H9 (cell line): Measurements from ENCODE around the gene GRIK3. TPM values are rescaled to one million over a fixed set of nuclear protein-coding genes. Genes with fewer than 3 reads are reported as not detected.

ENCODE experiments used
- DNase-seq: peaks from one replicate; pipeline ENCODE4 v3.0.0-alpha.2; 2017
- H2AFZ ChIP-seq: one replicate; pipeline ENCODE4 v1.6.1; 2013; ENCODE audit warnings: mild to moderate bottlenecking, low read length, control low read depth, moderate library complexity
- H2AK5ac ChIP-seq: 2 replicates; pipeline ENCODE4 v1.6.1; 2013; ENCODE audit warnings: low read length, control low read depth, mixed read lengths; ENCODE audit not compliant: insufficient read length
- H2BK120ac ChIP-seq: one replicate; pipeline ENCODE4 v1.6.1; 2013; ENCODE audit warnings: low read depth, mild to moderate bottlenecking, low read length, control low read depth, inconsistent platforms; ENCODE audit not compliant: poor library complexity, severe bottlenecking
- H2BK12ac ChIP-seq: 2 replicates; pipeline ENCODE4 v1.6.1; 2013; ENCODE audit warnings: low read length, control low read depth, mixed read lengths, low read depth; ENCODE audit not compliant: insufficient read length
- H2BK15ac ChIP-seq: 2 replicates; pipeline ENCODE4 v1.6.1; 2013; ENCODE audit warnings: low read depth, low read length, control low read depth
- H2BK20ac ChIP-seq: one replicate; pipeline ENCODE4 v1.6.1; 2013; ENCODE audit warnings: low read depth, mild to moderate bottlenecking, low read length, control low read depth, inconsistent platforms; ENCODE audit not compliant: poor library complexity, severe bottlenecking
- H2BK5ac ChIP-seq: 2 replicates; pipeline ENCODE4 v1.6.1; 2013; ENCODE audit warnings: low read length, control low read depth, mixed read lengths; ENCODE audit not compliant: insufficient read length
- H3K14ac ChIP-seq: 2 replicates; pipeline ENCODE4 v1.6.1; 2013; ENCODE audit warnings: low read length, control low read depth; ENCODE audit not compliant: insufficient read depth
- H3K18ac ChIP-seq: 2 replicates; pipeline ENCODE4 v1.6.1; 2013; ENCODE audit warnings: low read depth, mild to moderate bottlenecking, mixed read lengths, low read length, control low read depth; ENCODE audit not compliant: insufficient read length
- H3K23ac ChIP-seq: 2 replicates; pipeline ENCODE4 v1.6.1; 2013; ENCODE audit warnings: low read length, control low read depth, mixed read lengths, low read depth; ENCODE audit not compliant: insufficient read length
- H3K23me2 ChIP-seq: 2 replicates; pipeline ENCODE4 v1.6.1; 2013; ENCODE audit warnings: low read depth, mild to moderate bottlenecking, mixed read lengths, low read length, control low read depth; ENCODE audit not compliant: insufficient read length, poor library complexity, severe bottlenecking
- H3K27ac ChIP-seq: 2 replicates; pipeline ENCODE4 v1.5.1; 2013; ENCODE audit warnings: low read length, control low read depth, mixed read lengths, low read depth; ENCODE audit not compliant: insufficient read length
- H3K27me3 ChIP-seq: 2 replicates; pipeline ENCODE4 v1.6.1; 2013; ENCODE audit warnings: low read length, control low read depth, inconsistent platforms; ENCODE audit not compliant: insufficient read depth
- H3K4ac ChIP-seq: 2 replicates; pipeline ENCODE4 v1.6.1; 2013; ENCODE audit warnings: low read depth, mild to moderate bottlenecking, control low read depth, inconsistent platforms, low read length, moderate library complexity
- H3K4me1 ChIP-seq: 2 replicates; pipeline ENCODE4 v1.6.1; 2013; ENCODE audit warnings: low read length, control low read depth, inconsistent platforms; ENCODE audit not compliant: insufficient read depth
- H3K4me2 ChIP-seq: 2 replicates; pipeline ENCODE4 v1.6.1; 2013; ENCODE audit warnings: low read length, control low read depth, mixed read lengths; ENCODE audit not compliant: insufficient read length, insufficient read depth
- H3K56ac ChIP-seq: 2 replicates; pipeline ENCODE4 v1.6.1; 2013; ENCODE audit warnings: low read depth, mild to moderate bottlenecking, mixed read lengths, low read length, control low read depth; ENCODE audit not compliant: insufficient read length
- H3K79me1 ChIP-seq: 2 replicates; pipeline ENCODE4 v1.6.1; 2013; ENCODE audit warnings: low read depth, mild to moderate bottlenecking, moderate library complexity, low read length, control low read depth, inconsistent platforms; ENCODE audit not compliant: insufficient read depth, poor library complexity, severe bottlenecking
- H3K79me2 ChIP-seq: 2 replicates; pipeline ENCODE4 v1.6.1; 2013; ENCODE audit warnings: low read length, control low read depth, inconsistent platforms; ENCODE audit not compliant: insufficient read depth
- H3K9ac ChIP-seq: 2 replicates; pipeline ENCODE4 v1.6.1; 2013; ENCODE audit warnings: low read length, control low read depth, mixed read lengths; ENCODE audit not compliant: insufficient read length; ENCODE audit errors: extremely low read depth
- H3K9me3 ChIP-seq: one replicate; pipeline ENCODE4 v1.6.1; 2013; ENCODE audit warnings: low read depth, low read length, inconsistent platforms; ENCODE audit not compliant: control insufficient read depth
- H3T11ph ChIP-seq: one replicate; pipeline ENCODE4 v1.6.1; 2013; ENCODE audit warnings: mild to moderate bottlenecking, low read length, control low read depth, inconsistent platforms
- H4K20me1 ChIP-seq: one replicate; pipeline ENCODE4 v1.6.1; 2013; ENCODE audit not compliant: control insufficient read depth, insufficient read length, insufficient read depth
- H4K5ac ChIP-seq: 2 replicates; pipeline ENCODE4 v1.6.1; 2013; ENCODE audit warnings: low read depth, mild to moderate bottlenecking, mixed read lengths, low read length, control low read depth; ENCODE audit not compliant: insufficient read length
- H4K8ac ChIP-seq: replicated peaks from 2 replicates; pipeline ENCODE4 v1.6.1; 2013; ENCODE audit warnings: low read length, control low read depth, mixed read lengths, low read depth; ENCODE audit not compliant: insufficient read length
- H4K91ac ChIP-seq: 2 replicates; pipeline ENCODE4 v1.6.1; 2013; ENCODE audit warnings: low read depth, mild to moderate bottlenecking, moderate library complexity, mixed read lengths, low read length, control low read depth; ENCODE audit not compliant: insufficient read length
- H3K27ac Mint-ChIP-seq, 3 experiments: 2 replicates in 2 of 3; 3 replicates in 1 of 3; pipeline ENCODE4 v1.8.0; 2020 to 2021; ENCODE audit warnings: mixed read lengths in 3 of 3, mild to moderate bottlenecking in 1 of 3, moderate library complexity in 1 of 3
- H3K27me3 Mint-ChIP-seq: 2 replicates; pipeline ENCODE4 v1.8.0; 2021; ENCODE audit warnings: low read depth, mild to moderate bottlenecking, moderate library complexity, mixed read lengths
- H3K36me3 Mint-ChIP-seq, 3 experiments: 2 replicates in 2 of 3; 3 replicates in 1 of 3; pipeline ENCODE4 v1.8.0; 2020 to 2021; ENCODE audit warnings: low read depth in 3 of 3, mixed read lengths in 3 of 3; ENCODE audit not compliant: insufficient read depth in 1 of 3
- H3K4me1 Mint-ChIP-seq, 2 experiments: 2 replicates each; pipeline ENCODE4 v1.8.0; 2020; ENCODE audit warnings: mixed read lengths in 2 of 2
- H3K4me3 Mint-ChIP-seq, 2 experiments: 2 replicates in 1 of 2; 3 replicates in 1 of 2; pipeline ENCODE4 v1.8.0; 2020 to 2021; ENCODE audit warnings: mild to moderate bottlenecking in 2 of 2, mixed read lengths in 2 of 2, moderate library complexity in 1 of 2
- H3K9me3 Mint-ChIP-seq, 2 experiments: 2 replicates in 1 of 2; 3 replicates in 1 of 2; pipeline ENCODE4 v1.8.0; 2020; ENCODE audit warnings: mild to moderate bottlenecking in 2 of 2, mixed read lengths in 2 of 2, moderate library complexity in 1 of 2
- CTCF ChIP-seq: fragments of 200-600 bp; sonication (generic); conservative IDR thresholded peaks from 3 replicates; pipeline ENCODE4 v1.8.0; 2021; ENCODE audit warnings: antibody characterized with exemption, mild to moderate bottlenecking
- WGBS: extraction: QIAGEN DNeasy Blood & Tissue Kit; methylation state at CpG from one replicate; pipeline ENCODE4 v1.1.7; 2013; ENCODE audit warnings: missing lambda C conversion rate, low lambda C conversion rate, mixed read lengths; ENCODE audit not compliant: insufficient read length; ENCODE audit errors: extremely low coverage; 5-methylcytosine and 5-hydroxymethylcytosine counted together
- total RNA-seq: library from RNA; stranded (reverse); gene quantifications from 2 replicates; pipeline ENCODE4 v1.2.1, GENCODE V29; 2021

Gene GRIK3
- total RNA-seq, 1 experiment from 2014 or later, result 1.7 TPM

- H3K36me3 Mint-ChIP-seq, result 0 out of 7 replicates have a peak, but pooled peaks cover 0 to 2% (median 0%) of the 10 kb centered on the region in 3 experiments
Observed at GRCh38 chr1:36981126-36981525, 53.2 kb downstream of the GRIK3 start.

More at GRCh38 chr1:36981126-36981525, 53.2 kb downstream of the GRIK3 start:
- Histone ChIP-seq H3K14ac (no peak overlapping the region), H2BK12ac (no peak overlapping the region), H3K27me3 (no peaks in the 10 kb centered on the region), H2BK20ac (no peak overlapping the region), H2AFZ (no peak overlapping the region), H4K20me1 (no peaks in the 10 kb centered on the region), H3K79me2 (no peaks in the 10 kb centered on the region), H3K56ac (no peak overlapping the region), H3K79me1 (no peaks in the 10 kb centered on the region), H3K23me2 (no peaks in the 10 kb centered on the region), H3K4ac (no peak overlapping the region), H3K27ac (no peak overlapping the region), H2BK15ac (no peak overlapping the region), H4K5ac (no peak overlapping the region), H3K4me2 (no peak overlapping the region), H2AK5ac (no peak overlapping the region), H3K18ac (no peak overlapping the region), H2BK120ac (no peak overlapping the region), H4K91ac (no peak overlapping the region), H3K23ac (no peak overlapping the region), H3K9me3 (no peaks in the 10 kb centered on the region), H3K9ac (no peak overlapping the region), H4K8ac (no peak overlapping the region), H3K4me1 (no peaks in the 10 kb centered on the region), H2BK5ac (no peak overlapping the region), H3T11ph (no peak overlapping the region)
- Mint-ChIP-seq H3K27me3 (peaks cover 17% of the 10 kb centered on the region), H3K9me3 (peaks cover 3% of the 10 kb centered on the region in 2 experiments; a peak in 2 of 5 replicates), H3K4me3 (no peak overlapping the region), H3K4me1 (peaks cover 5 to 18% of the 10 kb centered on the region in 2 experiments), H3K27ac (no peak overlapping the region)
- no CpG with 5 or more reads among the region's 2 CpGs for WGBS
- DNase-seq, result no peak
- TF ChIP-seq CTCF, result no peak
